A549 treated with RU486 at 1 μM for 4 hours (cell line): Measurements from ENCODE around the gene BTNL3. TPM values are rescaled to one million over a fixed set of nuclear protein-coding genes. Genes with fewer than 3 reads are reported as not detected.

Experiments
- total RNA-seq: library from RNA; stranded (reverse); fragments of 200-300 nt; extraction: Qiagen RNA extraction; gene quantifications from 5 replicates; pipeline ENCODE4 v1.2.3, GENCODE V29; 2022; ENCODE audit warnings: low read depth

The BTNL3 gene
- total RNA-seq: not detected in 5 replicates

GRCh38 chr5:180988592-180988991 lies at the start of gene BTNL3:
Gene BTNL3 (plus strand): TSS chr5:180988846. CDS start chr5:180989029, 183 bp downstream.

GRCh38 chr5:181039931-181040630 lies 51.4 kb downstream of the BTNL3 start, which contains the start of gene BTNL9:
Gene BTNL9 (plus strand): TSS chr5:181040266. CDS start chr5:181045490, 5,224 bp downstream.

Other genes starting within 250 kb of the BTNL3 start
- gene OR2Y1, start 248.8 kb upstream of the BTNL3 start, total RNA-seq: not detected in 5 replicates
- gene MGAT1, start 186.0 kb upstream of the BTNL3 start, total RNA-seq: 73.0 to 92.1 TPM (median 86.3 TPM) in 5 replicates
- gene ZFP62, start 127.6 kb upstream of the BTNL3 start, total RNA-seq: 7.8 to 12.7 TPM (median 8.8 TPM) in 5 replicates
- gene BTNL8, start 89.7 kb upstream of the BTNL3 start, total RNA-seq: not detected in 5 replicates
- 0.57 to 1.3 TPM (median 0.74 TPM) in 5 replicates for gene BTNL9, start 51.4 kb downstream of the BTNL3 start, total RNA-seq
- not detected in 5 replicates for gene OR2V1, start 142.3 kb downstream of the BTNL3 start, total RNA-seq
- gene OR2V2, start 158.7 kb downstream of the BTNL3 start, total RNA-seq: not detected in 5 replicates
- 29.4 to 45.2 TPM (median 39.9 TPM) in 5 replicates for gene TRIM7, start 216.3 kb downstream of the BTNL3 start, total RNA-seq
- 19.8 to 29.7 TPM (median 27.7 TPM) in 5 replicates for gene TRIM41, start 234.4 kb downstream of the BTNL3 start, total RNA-seq